GM18517 (cell line): ENCODE measurements around the gene SLAMF9.
A peak's percentile ranks its signal among the peaks of the same experiment; 100 is the strongest.

ENCODE experiments used
- ATAC-seq: cut with Tn5 transposase; IDR thresholded peaks from one replicate; pipeline ENCODE4 v1.9.1; 2021; ENCODE audit warnings: mild to moderate bottlenecking, moderate library complexity; ENCODE audit not compliant: unreplicated experiment

SLAMF9 gene

GRCh38 chr1:159947942-159948341, 6.1 kb downstream of the SLAMF9 start:
- ATAC-seq, result no peak

- ATAC-seq, result no peak
Measured at GRCh38 chr1:159946242-159947187, 7.5 kb downstream of the SLAMF9 start.

GRCh38 chr1:159945483-159946241, 8.4 kb downstream of the SLAMF9 start, which contains the start of gene IGSF9:
Gene IGSF9 (minus strand): TSS chr1:159945613. CDS start chr1:159943454, 2,159 bp downstream.
- peak; percentile 57 for ATAC-seq

GRCh38 chr1:159944623-159945455, 9.2 kb downstream of the SLAMF9 start:
- no peak for ATAC-seq

- ATAC-seq, result no peak
Measured at GRCh38 chr1:159943908-159944622, 10.0 kb downstream of the SLAMF9 start.

GRCh38 chr1:159943278-159943640, 10.8 kb downstream of the SLAMF9 start:
- no peak for ATAC-seq

- no peak for ATAC-seq
Measured at GRCh38 chr1:159942632-159943277, 11.3 kb downstream of the SLAMF9 start.

- no peak for ATAC-seq
Measured at GRCh38 chr1:159941591-159942560, 12.2 kb downstream of the SLAMF9 start.

- ATAC-seq, result no peak
Measured at GRCh38 chr1:159941141-159941540, 12.9 kb downstream of the SLAMF9 start.

GRCh38 chr1:159940006-159940620, 13.9 kb downstream of the SLAMF9 start:
- ATAC-seq, result no peak

- ATAC-seq, result no peak
Measured at GRCh38 chr1:159939678-159940002, 14.4 kb downstream of the SLAMF9 start.

- ATAC-seq, result no peak
Measured at GRCh38 chr1:159938905-159939677, 14.9 kb downstream of the SLAMF9 start.

GRCh38 chr1:159938211-159938852, 15.7 kb downstream of the SLAMF9 start:
- ATAC-seq, result no peak

GRCh38 chr1:159937054-159937750, 16.8 kb downstream of the SLAMF9 start:
- no peak for ATAC-seq

- no peak for ATAC-seq
Measured at GRCh38 chr1:159936273-159936904, 17.6 kb downstream of the SLAMF9 start.

- ATAC-seq, result no peak
Measured at GRCh38 chr1:159935719-159936272, 18.2 kb downstream of the SLAMF9 start.
